NCI-H774 (cell line): Measurements from ENCODE around the gene BCL2L1.

Experiments
- DNase-seq: peaks from one replicate; lab custom pipeline; 2025; lab: John Stamatoyannopoulos, UW

The BCL2L1 gene

DNA sequence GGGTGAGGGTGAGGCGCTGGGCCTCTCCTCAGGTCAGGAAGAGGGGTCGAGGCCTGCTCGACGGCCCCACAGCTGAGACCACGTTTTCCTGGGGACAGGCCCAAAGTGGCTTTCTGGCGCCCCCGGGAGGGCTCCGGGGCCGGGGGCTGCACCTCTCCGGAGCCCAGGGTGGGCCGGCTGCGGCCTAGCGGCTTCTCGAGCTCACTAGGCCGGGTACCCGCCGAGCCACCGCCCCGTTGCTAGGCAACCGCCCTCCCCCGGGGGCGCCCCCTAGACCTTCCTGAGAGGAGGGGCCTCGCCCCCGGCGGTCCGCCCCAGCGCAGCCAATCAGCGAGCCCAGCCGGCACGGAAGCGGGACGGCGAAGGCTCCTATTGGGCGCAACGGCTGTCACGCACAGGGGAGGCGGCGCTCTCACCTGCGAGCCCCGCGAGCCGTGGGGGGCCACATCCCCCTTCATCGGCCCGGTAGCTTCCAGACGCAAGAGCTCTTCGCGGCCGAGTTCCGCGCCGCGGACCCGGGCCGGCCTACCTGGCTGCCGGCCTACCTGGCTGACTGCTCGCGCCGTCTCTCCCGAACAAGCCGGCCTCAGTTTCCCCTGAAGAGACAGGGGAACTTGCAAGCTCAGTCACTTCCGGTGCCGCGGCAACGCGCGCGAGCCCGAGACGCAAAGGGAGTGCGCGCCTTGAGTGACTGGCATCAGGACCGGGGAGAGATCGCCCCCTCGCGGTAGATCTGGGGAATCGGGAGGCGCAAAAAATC lies 831 bp upstream of the BCL2L1 start:
- DNase-seq: peak; percentile 97

DNA sequence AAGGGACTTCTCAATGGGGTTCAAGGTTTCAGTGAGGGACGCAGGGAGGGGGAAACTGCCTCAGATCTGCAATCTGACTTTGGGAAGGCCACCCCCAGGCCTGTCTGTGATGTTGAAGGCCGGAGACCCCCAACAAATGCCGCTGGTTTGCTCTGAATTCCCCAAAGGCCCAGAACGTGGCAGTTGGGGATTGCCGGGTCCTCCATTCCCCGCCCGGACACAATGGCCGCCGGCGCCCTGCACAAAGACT lies 326 bp upstream of the BCL2L1 start:
- DNase-seq: no peak

- no peak for DNase-seq
Measured at GRCh38 chr20:31721408-31722256, 1.0 kb downstream of the BCL2L1 start.

DNA sequence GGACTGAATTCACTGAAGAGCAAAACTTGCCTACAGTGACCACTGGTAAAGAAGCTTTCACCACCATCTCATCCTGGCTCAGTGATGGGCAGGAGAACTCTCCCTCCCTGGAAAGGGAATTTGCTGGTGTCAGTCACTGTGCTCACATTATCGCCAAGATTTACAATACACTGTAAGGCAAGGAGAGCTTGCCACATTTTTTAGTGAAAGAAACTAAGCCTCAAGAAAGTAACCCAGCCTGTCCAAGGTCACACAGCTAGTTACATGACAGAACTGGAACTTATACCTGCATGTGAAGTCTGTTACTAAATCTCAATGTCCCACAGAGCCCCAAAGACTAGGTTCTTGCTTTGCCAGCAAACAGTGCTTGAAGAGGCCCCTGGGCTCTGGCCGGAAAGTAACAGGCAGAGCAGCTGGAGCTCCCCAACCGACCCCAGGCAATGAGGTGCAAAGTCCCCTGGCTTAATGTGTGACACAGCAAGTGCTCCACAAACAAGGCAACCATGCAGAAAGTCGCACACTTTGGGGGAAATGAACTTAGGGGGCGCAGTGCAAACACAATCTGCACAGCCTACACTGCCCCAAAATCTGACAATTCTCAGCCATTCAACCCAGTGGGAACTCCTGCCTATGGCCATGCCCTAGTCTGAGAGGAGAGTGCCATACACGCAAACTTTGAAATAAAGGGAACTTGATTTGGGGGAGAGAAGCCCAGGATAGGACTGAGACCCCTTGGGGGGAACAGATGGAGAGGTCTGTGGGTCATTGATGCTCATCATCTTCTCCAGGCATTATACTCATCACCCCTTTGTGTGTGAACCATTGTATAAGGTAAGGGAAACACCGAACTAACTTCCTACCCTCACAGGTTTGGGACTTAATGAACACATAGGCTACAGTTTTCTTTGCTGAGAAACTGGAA lies 1.9 kb downstream of the BCL2L1 start:
- DNase-seq: no peak

- no peak for DNase-seq
Measured at GRCh38 chr20:31719644-31720485, 2.8 kb downstream of the BCL2L1 start.

GRCh38 chr20:31718952-31719643 lies 3.6 kb downstream of the BCL2L1 start:
- DNase-seq: no peak

DNA sequence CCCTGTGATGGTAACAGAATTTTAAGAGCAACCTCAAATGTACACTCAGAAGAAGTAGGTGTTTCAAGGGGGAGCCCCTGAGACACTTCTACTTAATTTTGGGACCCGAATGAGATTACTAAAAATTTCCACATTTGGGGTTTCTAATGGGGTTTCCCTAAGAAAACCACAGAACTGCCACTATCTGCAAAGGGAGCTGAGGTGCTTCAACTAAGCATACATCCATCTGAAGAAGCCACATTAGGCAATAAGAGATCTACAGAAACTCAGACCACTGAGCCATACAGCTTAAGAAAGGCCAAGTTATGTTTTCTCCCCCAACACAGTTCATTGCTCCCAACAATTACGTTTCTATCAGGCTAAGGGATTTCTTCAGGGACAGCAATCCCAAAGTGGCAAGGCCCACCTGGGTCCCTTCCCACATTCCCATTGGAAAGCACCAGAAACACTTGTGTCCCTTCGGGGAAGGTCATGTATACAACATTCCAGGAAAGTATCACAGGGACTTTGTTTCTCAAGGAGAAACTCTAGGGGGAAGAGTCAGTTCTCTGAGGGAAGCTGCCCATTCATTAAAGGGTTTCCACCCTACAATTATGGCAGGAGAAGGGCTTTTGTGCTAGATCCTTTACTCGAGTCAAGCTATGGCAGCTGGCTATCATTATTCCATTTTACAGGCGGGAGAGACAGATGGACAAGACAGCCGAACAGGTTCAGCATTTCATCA lies 5.0 kb downstream of the BCL2L1 start:
- no peak for DNase-seq

GRCh38 chr20:31716818-31717477 lies 5.7 kb downstream of the BCL2L1 start:
- DNase-seq: no peak

DNA sequence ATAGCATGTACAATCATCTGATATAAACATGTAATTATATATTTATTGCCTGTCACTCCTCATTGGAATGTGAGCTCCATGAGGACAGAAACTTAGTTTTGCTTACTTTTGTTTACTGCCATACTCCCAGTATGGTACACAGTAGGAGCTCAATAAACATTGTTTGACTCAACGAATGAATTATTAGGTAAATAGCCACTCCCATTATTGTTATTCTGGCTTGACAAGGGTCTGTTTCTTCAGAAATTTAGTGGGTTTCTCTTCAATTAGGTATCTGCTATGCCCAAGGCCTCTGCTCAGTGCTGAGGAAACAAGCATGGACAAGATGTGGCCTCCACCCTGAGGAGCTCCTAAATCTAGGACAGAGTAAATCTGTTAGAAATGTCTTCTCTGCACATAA lies 6.3 kb downstream of the BCL2L1 start:
- no peak for DNase-seq

GRCh38 chr20:31715766-31716165 lies 6.9 kb downstream of the BCL2L1 start:
- DNase-seq: no peak

- no peak for DNase-seq
Measured at GRCh38 chr20:31713312-31714273, 9.1 kb downstream of the BCL2L1 start.

DNA sequence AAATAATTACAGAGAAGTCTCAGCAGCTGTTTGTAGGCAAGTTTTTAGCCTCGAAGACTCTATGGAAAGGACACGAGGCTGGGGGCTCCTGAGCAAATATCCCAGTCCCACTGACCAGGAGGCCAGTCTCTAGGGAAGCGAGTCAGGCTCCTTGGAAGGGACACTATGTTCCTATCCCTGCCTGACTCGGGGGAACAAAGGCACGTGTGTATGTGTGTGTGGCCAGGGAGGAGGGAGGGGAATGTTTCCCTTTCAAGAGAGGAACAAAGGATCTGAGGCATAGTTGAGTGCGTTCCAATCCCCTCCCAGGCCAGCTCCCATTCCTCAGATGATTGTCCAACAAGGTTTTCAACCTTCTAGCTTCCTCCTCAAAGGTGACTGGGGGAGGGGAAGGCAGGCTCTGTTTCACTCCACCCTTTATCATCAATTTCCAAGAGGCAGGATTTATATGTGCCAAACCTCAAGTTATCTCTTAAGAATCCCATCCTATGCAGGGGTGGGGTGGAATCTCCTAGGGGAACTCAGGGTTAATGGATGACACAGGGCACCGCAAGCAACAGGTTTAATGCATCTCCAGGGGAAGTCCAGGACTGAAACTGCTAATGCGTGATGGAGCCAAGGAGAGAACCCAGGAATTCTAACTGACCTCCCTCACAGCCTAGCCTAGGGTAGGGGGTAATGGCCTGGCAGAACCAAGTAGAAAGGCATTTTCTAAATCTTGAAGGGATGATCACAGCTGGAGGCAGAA lies 9.9 kb downstream of the BCL2L1 start:
- DNase-seq: no peak

DNA sequence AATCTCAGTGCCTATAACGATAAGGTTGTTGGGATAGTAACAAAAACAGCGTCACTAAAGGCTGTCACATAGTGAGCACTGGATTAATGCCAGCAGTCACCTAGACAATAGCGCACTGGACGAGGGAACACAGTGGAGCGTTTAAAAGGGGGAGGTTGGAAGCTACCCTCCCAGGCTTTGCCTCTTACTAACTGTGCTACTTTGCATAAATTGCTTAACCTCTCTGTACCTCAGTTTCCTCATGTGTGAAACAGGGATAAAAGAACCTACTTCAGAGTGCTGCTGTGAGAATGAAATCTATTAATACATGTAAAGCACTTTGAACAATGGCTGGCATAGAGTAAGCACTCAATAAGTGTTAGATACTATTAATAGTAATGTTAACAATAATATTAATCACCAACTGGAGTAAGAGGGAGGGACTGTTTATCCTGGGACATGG lies 10.5 kb downstream of the BCL2L1 start:
- DNase-seq: peak; percentile 65

- DNase-seq: peak; percentile 67
Measured at GRCh38 chr20:31711179-31712111, 11.2 kb downstream of the BCL2L1 start.

DNA sequence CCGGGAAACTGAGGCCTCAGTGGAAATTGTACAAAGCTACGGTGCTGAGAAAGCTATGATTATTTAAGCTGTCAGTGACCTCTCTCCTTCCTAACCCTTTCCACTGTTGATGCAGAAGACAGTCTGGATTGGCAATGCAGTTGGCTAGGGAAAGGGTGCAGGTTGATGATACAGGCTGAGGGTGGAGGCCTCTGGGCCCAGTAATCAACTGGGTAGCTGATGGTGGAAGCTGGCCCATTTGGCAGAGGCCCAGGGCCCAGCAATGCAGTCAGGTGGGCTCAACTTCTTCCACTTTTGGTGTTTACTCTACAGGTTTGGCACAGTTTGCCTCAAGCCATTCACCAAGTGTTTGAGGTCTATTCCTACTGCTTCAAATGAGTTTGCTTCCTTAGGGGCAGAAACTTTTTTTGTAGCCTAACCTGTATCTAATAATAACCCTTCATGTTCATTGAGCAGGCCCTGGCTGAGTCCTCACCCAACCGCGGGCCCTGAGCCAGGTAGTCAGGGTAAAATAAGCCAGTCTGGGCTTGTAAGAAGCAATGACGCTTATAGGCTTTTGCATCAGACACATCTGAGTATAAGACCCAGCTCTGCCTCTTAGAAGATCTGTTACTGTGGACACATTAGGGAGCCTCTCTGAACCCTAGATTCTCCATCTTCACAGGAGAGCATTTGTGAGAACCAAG lies 12.1 kb downstream of the BCL2L1 start:
- no peak for DNase-seq

GRCh38 chr20:31709939-31710338 lies 12.7 kb downstream of the BCL2L1 start:
- DNase-seq: no peak
